Sciatic nerve (tissue), 2 donors: ENCODE measurements around the gene AUTS2. TPM values are rescaled to one million over a fixed set of nuclear protein-coding genes. Genes with fewer than 3 reads are reported as not detected.

ENCODE experiments used
- ATAC-seq: fragments of 200-7000 bp; cut with Tn5 transposase; one replicate; pipeline ENCODE4 v1.9.1; 2020; ENCODE audit warnings: mild to moderate bottlenecking, moderate library complexity
- DNase-seq: peaks from one replicate; pipeline ENCODE4 v3.0.0-alpha.2; 2020; ENCODE audit warnings: low spot score
- intact Hi-C: fragments of 100-400 bp; cut with DNase I; formaldehyde crosslinking; loops from one replicate; pipeline ENCODE4 v1.14.2; 2022
- total RNA-seq: library from RNA; stranded (reverse); fragmentation: NEBNext Ultra II Directional; extraction: Animal tissue kit (Norgen Biotek cat#: 25700); gene quantifications from one replicate; pipeline ENCODE4 v1.2.1, GENCODE V29; 2021
- donor health status: DM: no; HTN: no; CAD: no.
- donor health status: DM: no; HTN: no; CAD: no.

The AUTS2 gene
- total RNA-seq, 1 donor from 2014 or later = 129 TPM

- ATAC-seq = no peak
- intact Hi-C loops = no loop called here
Observed at GRCh38 chr7:70694971-70695794, 1096.9 kb downstream of the AUTS2 start.

GRCh38 chr7:70695795-70696083, 1097.5 kb downstream of the AUTS2 start:
- DNase-seq (no peak), ATAC-seq (no peak)
- intact Hi-C loops = no loop called here

More at GRCh38 chr7:70694971-70695794, 1096.9 kb downstream of the AUTS2 start:
- peak; percentile 63 for DNase-seq

- intact Hi-C loops = no loop called here
- ATAC-seq (no peak), DNase-seq (no peak)
Observed at GRCh38 chr7:70696201-70696754, 1098.0 kb downstream of the AUTS2 start.

GRCh38 chr7:70698219-70698832, 1100.1 kb downstream of the AUTS2 start:
- ATAC-seq (peak; percentile 50), DNase-seq (no peak)
- intact Hi-C loops = no loop called here

GRCh38 chr7:70699271-70699670, 1101.0 kb downstream of the AUTS2 start:
- DNase-seq (no peak), ATAC-seq (no peak)
- intact Hi-C loops = no loop called here

- DNase-seq = no peak
- intact Hi-C loops = loop anchor here (10.0 kb wide), 1 partner anchor 655 kb away; no protein-coding TSS in a partner anchor
- no peak for ATAC-seq
Observed at GRCh38 chr7:70700055-70700940, 1102.0 kb downstream of the AUTS2 start.

- no peak for ATAC-seq
- intact Hi-C loops = loop anchor here (10.0 kb wide), 1 partner anchor 656 kb away; no protein-coding TSS in a partner anchor
Observed at GRCh38 chr7:70700941-70701425, 1102.7 kb downstream of the AUTS2 start.

GRCh38 chr7:70701477-70701876, 1103.2 kb downstream of the AUTS2 start:
- intact Hi-C loops = loop anchor here (10.0 kb wide), 1 partner anchor 657 kb away; no protein-coding TSS in a partner anchor
- ATAC-seq = no peak
- no peak for DNase-seq

More at GRCh38 chr7:70700941-70701425, 1102.7 kb downstream of the AUTS2 start:
- DNase-seq = no peak

GRCh38 chr7:70701991-70702390, 1103.7 kb downstream of the AUTS2 start:
- intact Hi-C loops = loop anchor here (10.0 kb wide), 1 partner anchor 657 kb away; no protein-coding TSS in a partner anchor
- ATAC-seq = no peak

GRCh38 chr7:70703785-70704184, 1105.5 kb downstream of the AUTS2 start:
- intact Hi-C loops = loop anchor here (10.0 kb wide), 1 partner anchor 659 kb away; no protein-coding TSS in a partner anchor
- ATAC-seq = no peak

More at GRCh38 chr7:70701991-70702390, 1103.7 kb downstream of the AUTS2 start:
- DNase-seq = no peak

GRCh38 chr7:70704831-70705346, 1106.6 kb downstream of the AUTS2 start:
- DNase-seq = no peak
- no peak for ATAC-seq
- intact Hi-C loops = loop anchor here (10.0 kb wide), 1 partner anchor 660 kb away; no protein-coding TSS in a partner anchor

More at GRCh38 chr7:70703785-70704184, 1105.5 kb downstream of the AUTS2 start:
- no peak for DNase-seq

- DNase-seq (no peak), ATAC-seq (no peak)
- intact Hi-C loops = loop anchor here (10.0 kb wide), 1 partner anchor 661 kb away; no protein-coding TSS in a partner anchor
Observed at GRCh38 chr7:70706204-70706603, 1107.9 kb downstream of the AUTS2 start.

- ATAC-seq = no peak
- intact Hi-C loops = loop anchor here (10.0 kb wide), 1 partner anchor 662 kb away; no protein-coding TSS in a partner anchor
Observed at GRCh38 chr7:70706698-70707097, 1108.4 kb downstream of the AUTS2 start.

GRCh38 chr7:70707823-70708243, 1109.6 kb downstream of the AUTS2 start:
- no peak for ATAC-seq
- DNase-seq = no peak
- intact Hi-C loops = loop anchor here (10.0 kb wide), 1 partner anchor 663 kb away; no protein-coding TSS in a partner anchor

More at GRCh38 chr7:70706698-70707097, 1108.4 kb downstream of the AUTS2 start:
- DNase-seq = no peak

- ATAC-seq (no peak), DNase-seq (no peak)
- intact Hi-C loops = no loop called here
Observed at GRCh38 chr7:70710011-70710480, 1111.8 kb downstream of the AUTS2 start.

- DNase-seq (no peak), ATAC-seq (no peak)
- intact Hi-C loops = no loop called here
Observed at GRCh38 chr7:70710651-70711050, 1112.4 kb downstream of the AUTS2 start.

GRCh38 chr7:70711452-70711851, 1113.2 kb downstream of the AUTS2 start:
- ATAC-seq (no peak), DNase-seq (no peak)
- intact Hi-C loops = no loop called here

GRCh38 chr7:70712942-70713341, 1114.7 kb downstream of the AUTS2 start:
- ATAC-seq = no peak
- DNase-seq = no peak
- intact Hi-C loops = no loop called here
